GM13977 (cell line): ENCODE measurements around the gene B4GALT4.

Experiments used
- DNase-seq: peaks from one replicate; pipeline ENCODE4 v3.0.0; 2012; ENCODE audit warnings: low spot score
- in situ Hi-C: fragments of 300-500 bp; cut with MboI; formaldehyde crosslinking; loops from one replicate; pipeline ENCODE4 v1.12.0; 2022; ENCODE audit warnings: low sequenced_read_pairs, low pct_unique_long_range_greater_than_20kb, mixed read lengths, inconsistent platforms; ENCODE audit not compliant: unreplicated experiment
- TF ChIP-seq, protein P1 (sequence below): IDR thresholded peaks from 2 replicates; pipeline ENCODE4 v1.5.1; 2012; ENCODE audit warnings: mild to moderate bottlenecking, control low read depth; ENCODE audit not compliant: insufficient read depth; ENCODE audit errors: extremely low read depth, missing control alignments

The B4GALT4 gene

DNA sequence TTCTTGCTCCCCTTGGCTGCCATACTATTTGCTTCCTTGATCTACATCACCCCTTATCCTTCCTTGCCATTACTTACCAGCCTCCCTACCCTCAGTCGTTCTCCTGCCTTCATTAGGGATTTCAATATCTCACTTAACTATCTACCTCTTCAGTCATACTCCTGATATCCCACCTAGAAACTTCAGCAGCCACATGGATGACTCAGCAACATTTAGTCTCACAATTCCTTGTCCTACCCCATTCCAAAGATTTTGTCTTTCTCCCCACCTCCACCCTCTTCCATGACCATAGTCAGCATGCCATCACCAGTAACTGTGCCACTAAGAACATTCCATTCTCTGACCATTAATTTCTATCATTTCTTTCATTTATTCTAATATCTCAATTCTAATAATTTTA, 48.9 kb downstream of the B4GALT4 start:
- TF ChIP-seq, protein P1, sequence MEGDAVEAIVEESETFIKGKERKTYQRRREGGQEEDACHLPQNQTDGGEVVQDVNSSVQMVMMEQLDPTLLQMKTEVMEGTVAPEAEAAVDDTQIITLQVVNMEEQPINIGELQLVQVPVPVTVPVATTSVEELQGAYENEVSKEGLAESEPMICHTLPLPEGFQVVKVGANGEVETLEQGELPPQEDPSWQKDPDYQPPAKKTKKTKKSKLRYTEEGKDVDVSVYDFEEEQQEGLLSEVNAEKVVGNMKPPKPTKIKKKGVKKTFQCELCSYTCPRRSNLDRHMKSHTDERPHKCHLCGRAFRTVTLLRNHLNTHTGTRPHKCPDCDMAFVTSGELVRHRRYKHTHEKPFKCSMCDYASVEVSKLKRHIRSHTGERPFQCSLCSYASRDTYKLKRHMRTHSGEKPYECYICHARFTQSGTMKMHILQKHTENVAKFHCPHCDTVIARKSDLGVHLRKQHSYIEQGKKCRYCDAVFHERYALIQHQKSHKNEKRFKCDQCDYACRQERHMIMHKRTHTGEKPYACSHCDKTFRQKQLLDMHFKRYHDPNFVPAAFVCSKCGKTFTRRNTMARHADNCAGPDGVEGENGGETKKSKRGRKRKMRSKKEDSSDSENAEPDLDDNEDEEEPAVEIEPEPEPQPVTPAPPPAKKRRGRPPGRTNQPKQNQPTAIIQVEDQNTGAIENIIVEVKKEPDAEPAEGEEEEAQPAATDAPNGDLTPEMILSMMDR, result no peak
- in situ Hi-C loops, result no loop called here
- no peak for DNase-seq

DNA sequence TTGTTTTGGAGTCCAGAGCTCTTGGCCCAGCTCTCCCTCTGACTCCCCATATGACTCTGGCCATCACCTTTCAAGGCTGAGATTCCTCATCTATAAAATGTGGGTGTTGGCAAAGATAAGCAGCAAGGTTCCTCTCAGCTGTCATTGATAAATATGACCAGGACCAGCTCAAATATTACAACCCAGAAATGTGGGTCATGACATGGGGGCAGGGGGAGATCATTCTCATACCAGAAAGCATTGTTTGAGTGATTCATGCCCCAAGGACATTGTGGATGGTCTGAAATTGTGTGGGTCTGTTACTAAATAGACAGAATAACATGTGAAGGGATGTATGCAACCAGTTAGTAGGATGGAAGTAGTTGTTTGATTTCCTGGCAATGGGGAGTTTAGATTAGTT, 53.4 kb downstream of the B4GALT4 start:
- no peak for DNase-seq
- in situ Hi-C loops, result no loop called here
- TF ChIP-seq, protein P1, result no peak

DNA sequence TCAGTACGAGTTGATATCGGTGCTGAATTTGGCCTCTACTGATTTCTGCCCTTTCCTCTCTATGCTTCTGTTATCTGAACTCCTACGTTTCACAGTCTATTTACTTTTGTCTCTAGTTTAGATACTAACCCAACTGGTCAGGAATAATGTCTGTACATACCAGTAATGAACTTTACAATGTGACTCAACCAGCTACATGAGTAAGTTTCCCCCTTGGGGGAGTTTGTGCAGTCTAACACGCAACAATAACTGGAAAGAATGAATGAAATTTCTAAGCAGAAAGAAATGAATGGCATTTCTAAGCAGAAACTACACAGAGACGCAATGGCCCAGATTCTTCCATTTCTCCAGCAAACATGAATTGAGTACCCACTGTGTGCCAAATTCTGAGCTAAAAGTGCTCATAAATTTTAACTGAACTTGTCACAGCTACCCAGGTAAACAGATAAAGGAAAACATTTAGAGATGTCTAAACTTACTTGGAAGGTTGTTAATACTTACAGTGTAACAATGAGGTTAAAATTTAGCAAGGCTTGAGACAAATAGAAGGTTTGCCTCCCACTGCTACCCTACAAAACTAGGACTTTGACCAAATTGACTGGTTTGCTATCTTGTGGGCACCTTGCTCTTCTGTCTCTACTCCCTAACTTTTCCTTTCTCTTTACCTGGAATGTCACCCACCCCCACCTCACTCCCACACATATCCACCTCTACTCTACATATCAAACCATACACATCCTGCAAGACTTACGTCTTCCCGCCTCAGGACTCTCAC, 55.7 kb downstream of the B4GALT4 start:
- in situ Hi-C loops, result no loop called here
- DNase-seq, result no peak
- TF ChIP-seq, protein P1, result no peak

DNA sequence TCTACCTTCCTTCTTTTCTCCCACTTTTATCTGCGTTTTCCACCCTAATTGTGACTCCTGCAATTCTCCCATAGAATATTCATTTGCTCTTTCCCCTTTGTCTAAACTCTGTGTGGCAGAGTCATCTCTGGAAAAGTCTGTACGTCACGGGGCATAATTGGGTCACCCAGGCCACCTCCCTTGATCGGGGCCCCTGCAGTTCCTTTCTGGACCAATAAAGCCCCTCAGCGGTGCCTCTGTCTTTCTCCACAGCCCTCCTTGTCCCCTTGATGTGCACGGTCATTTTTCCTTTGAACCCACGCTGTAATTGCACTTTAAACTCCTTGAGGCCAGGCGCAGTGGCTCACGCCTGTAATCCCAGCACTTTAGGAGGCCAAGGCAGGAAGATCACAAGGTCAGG, 56.6 kb downstream of the B4GALT4 start:
- TF ChIP-seq, protein P1, result no peak
- no peak for DNase-seq
- in situ Hi-C loops, result no loop called here

DNA sequence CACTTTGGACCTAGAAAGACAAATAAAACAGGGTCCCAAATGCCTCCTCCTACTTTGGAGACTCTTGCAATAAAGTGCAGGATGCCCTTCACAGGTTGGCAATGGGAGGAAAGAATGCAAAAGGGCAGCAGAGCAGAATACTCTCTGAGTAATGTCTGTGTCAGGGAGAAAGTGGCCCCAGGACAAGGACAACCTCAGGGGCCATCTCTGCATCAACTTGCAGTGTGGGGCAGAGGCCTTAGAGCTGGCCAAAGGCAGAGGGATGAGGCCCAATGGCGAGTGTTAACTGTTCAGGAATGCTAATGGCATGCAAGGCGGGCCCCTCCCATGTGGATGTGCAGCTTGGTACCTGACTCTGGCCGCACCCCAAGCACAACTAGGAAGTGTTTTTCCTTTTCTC, 58.9 kb downstream of the B4GALT4 start:
- in situ Hi-C loops, result no loop called here
- no peak for DNase-seq
- TF ChIP-seq, protein P1, result no peak

DNA sequence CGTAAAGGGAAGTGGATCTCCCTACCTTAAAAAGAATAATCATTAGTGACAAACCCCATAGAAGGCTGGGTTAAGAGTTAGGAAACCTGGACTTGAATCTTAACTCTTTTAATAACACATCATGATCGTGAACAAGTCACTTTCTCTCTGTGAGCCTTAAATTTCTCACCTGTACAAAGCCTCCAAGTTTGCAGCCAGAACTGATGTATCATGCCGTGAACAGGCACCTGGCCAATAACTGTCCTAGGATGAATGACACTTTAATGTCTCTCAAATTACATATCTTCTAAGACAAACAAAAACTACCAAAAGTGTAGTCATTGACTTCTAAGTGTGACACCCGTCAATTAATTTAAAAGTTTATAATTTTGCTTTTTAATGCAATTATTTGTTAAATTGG, 63.4 kb downstream of the B4GALT4 start:
- TF ChIP-seq, protein P1, result no peak
- DNase-seq, result no peak
- in situ Hi-C loops, result no loop called here
